Frontal cortex (tissue), 4 donors: Measurements from ENCODE around the gene BLNK. TPM values are rescaled to one million over a fixed set of nuclear protein-coding genes. Genes with fewer than 3 reads are reported as not detected.

ENCODE experiments used
- DNase-seq, 2 donors: peaks; one replicate each; pipeline ENCODE4 v3.0.0; 2012; ENCODE audit warnings: low spot score in 2 of 2
- FAIRE-seq: peaks from 2 replicates; lab custom pipeline; 2012; peaks lifted over from hg19 to GRCh38; lab: Jason Lieb, UNC
- total RNA-seq: library from RNA; depleted of rRNA; stranded (reverse); fragments of >200 nt; gene quantifications from one replicate; pipeline ENCODE4 v1.2.3, GENCODE V29; 2014
- donor health status: control.
- donor health status: control.
- donor health status: control.

BLNK gene
- total RNA-seq, 1 donor from 2014 or later = 0.41 TPM

DNA sequence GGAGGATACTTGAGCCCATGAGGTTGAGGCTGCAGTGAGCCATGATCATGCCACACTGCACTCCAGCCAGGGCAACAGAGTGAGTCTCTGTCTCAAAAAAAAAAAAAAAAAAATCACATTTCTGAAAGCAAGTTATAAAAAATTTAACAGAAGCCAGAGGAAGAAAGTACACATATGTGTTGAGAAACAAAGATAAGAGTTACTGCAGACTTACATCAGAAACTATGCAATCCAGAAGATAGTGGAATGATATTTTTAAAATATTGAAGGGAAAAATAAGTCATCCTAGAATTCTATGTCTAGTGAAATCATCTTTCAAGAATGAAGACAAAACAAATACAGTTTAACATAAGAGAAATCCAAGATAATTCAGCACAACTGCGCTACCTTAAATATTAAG is 94.4 kb downstream of the BLNK start:
- DNase-seq (no peak), FAIRE-seq (no peak)

- FAIRE-seq (peak; percentile 28), DNase-seq (no peak)
These were observed 98.7 kb downstream of the BLNK start for GRCh38 chr10:96172666-96173065.

GRCh38 chr10:96170230-96170629 is 101.1 kb downstream of the BLNK start:
- FAIRE-seq = no peak
- DNase-seq = no peak

DNA sequence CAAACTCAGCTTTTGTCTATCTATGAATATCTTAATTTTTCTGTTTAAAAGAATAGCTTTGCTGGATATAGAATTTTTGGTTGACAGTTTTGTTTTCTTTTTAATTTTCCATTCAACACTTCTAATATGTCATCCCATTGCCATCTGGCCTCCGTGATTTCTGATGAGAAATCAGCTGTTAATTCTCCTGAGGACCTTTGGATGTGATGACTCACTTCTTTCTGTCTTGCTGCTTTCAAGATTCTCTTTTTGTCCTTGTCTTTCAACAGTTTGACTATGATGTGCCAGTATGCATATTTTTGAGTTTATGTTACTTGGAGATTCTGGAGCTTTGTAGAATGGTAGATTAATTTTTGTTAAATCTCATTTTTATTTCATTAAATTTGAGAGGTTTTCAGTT is 102.8 kb downstream of the BLNK start:
- no peak for FAIRE-seq
- DNase-seq = no peak

DNA sequence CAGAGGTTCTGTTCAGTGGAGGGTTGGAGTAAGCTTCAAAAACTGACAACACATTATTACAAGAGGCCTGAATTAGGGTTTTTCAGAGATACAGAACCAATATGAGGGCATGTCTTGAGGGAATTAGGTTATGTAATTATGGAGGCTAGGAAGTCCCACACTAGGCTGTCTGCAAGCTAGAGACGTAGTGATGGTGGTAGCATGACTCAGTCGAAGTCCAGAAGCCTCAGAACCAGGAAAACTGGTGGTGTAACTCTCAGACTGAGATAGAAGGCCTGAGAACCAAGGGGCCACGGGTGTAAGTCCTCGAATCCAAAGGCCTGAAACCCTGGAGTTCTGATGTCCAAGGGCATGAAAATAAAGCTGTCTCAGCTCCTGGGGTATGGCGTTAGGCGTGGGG is 105.6 kb downstream of the BLNK start:
- no peak for FAIRE-seq
- DNase-seq = no peak

- DNase-seq (no peak), FAIRE-seq (no peak)
These were observed 118.3 kb downstream of the BLNK start for GRCh38 chr10:96153070-96153469.

GRCh38 chr10:96152437-96152836 is 118.9 kb downstream of the BLNK start:
- FAIRE-seq (no peak), DNase-seq (no peak)

Other genes with a start within 250 kb of the BLNK start
- gene CCNJ, start 228.0 kb downstream of the BLNK start, total RNA-seq = 17.1 TPM
- 54.2 TPM for gene ZNF518A, start 141.3 kb downstream of the BLNK start, total RNA-seq
- not detected for gene DNTT, start 32.9 kb upstream of the BLNK start, total RNA-seq
- not detected for gene OPALIN, start 87.4 kb upstream of the BLNK start, total RNA-seq
- gene TLL2, start 242.4 kb upstream of the BLNK start, total RNA-seq = 0.82 TPM